OCI-LY3 (cell line): ENCODE measurements around the gene DPCD.

Experiments
- CTCF ChIP-seq: fragments of 200-600, 300-600 bp; sonication (generic); IDR thresholded peaks from 2 replicates; pipeline ENCODE4 v1.5.1; 2014; ENCODE audit warnings: antibody characterized with exemption, low read length, low read depth
- EZH2phosphoT487 ChIP-seq: fragments of 200-600 bp; shearing (Covaris generic); IDR thresholded peaks from 2 replicates; pipeline ENCODE4 v1.6.1; 2018; ENCODE audit warnings: antibody characterized with exemption, mixed run types, low read depth

GRCh38 chr10:101567165-101568006 is 20.7 kb upstream of the DPCD start:
- TF ChIP-seq CTCF, result no peak
- no peak for TF ChIP-seq EZH2phosphoT487
